GM04503 (cell line): ENCODE measurements around the gene DDX5.
"Not testable (repeated sequence)": the region's sequence is repeated elsewhere in the genome, so short reads cannot be mapped to it uniquely, and the experiment has no call there.

ENCODE experiments used
- DNase-seq: peaks from one replicate; pipeline ENCODE4 v3.0.0-alpha.2; 2012; ENCODE audit warnings: low read depth

The DDX5 gene

GRCh38 chr17:64507413-64507782, 1.3 kb upstream of the DDX5 start:
- DNase-seq, result peak; percentile 41

GRCh38 chr17:64506576-64507412, 705 bp upstream of the DDX5 start, which contains the start of gene CEP95:
Gene CEP95, plus strand, starts transcription at chr17:64506977. Its CDS starts 121 bp downstream, at chr17:64507098.
- DNase-seq, result peak; percentile 89

GRCh38 chr17:64505340-64506200, 519 bp downstream of the DDX5 start:
- DNase-seq, result peak; percentile 51

GRCh38 chr17:64504769-64505339, 1.2 kb downstream of the DDX5 start:
- DNase-seq, result no peak

- DNase-seq, result no peak
Observed at GRCh38 chr17:64503821-64504768, 2.0 kb downstream of the DDX5 start.

- no peak for DNase-seq
Observed at GRCh38 chr17:64503341-64503740, 2.7 kb downstream of the DDX5 start.

GRCh38 chr17:64502809-64503208, 3.3 kb downstream of the DDX5 start:
- DNase-seq, result no peak

- DNase-seq, result no peak
Observed at GRCh38 chr17:64502021-64502420, 4.1 kb downstream of the DDX5 start.

- no peak for DNase-seq
Observed at GRCh38 chr17:64500862-64501765, 5.0 kb downstream of the DDX5 start.

GRCh38 chr17:64500487-64500859, 5.6 kb downstream of the DDX5 start:
- no peak for DNase-seq

GRCh38 chr17:64499805-64500486, 6.1 kb downstream of the DDX5 start:
- no peak for DNase-seq

GRCh38 chr17:64498308-64499203, 7.5 kb downstream of the DDX5 start:
- no peak for DNase-seq

- DNase-seq, result no peak
Observed at GRCh38 chr17:64497565-64498035, 8.5 kb downstream of the DDX5 start.

- DNase-seq, result peak; percentile 52
Observed at GRCh38 chr17:64496786-64497564, 9.1 kb downstream of the DDX5 start, which contains the start of gene POLG2. Gene POLG2, minus strand, starts transcription at chr17:64497054. Its CDS starts 86 bp downstream, at chr17:64496968.

- DNase-seq, result no peak
Observed at GRCh38 chr17:64496348-64496785, 9.7 kb downstream of the DDX5 start.

- DNase-seq, result not testable (repeated sequence)
Observed at GRCh38 chr17:64495300-64495699, 10.8 kb downstream of the DDX5 start.

- DNase-seq, result no peak
Observed at GRCh38 chr17:64494121-64494520, 12.0 kb downstream of the DDX5 start.
